Epithelial cell of esophagus (primary cell): ENCODE results near the gene MSS51.
"Not testable (repeated sequence)": the region's sequence is repeated elsewhere in the genome, so short reads cannot be mapped to it uniquely, and the experiment has no call there.

ENCODE experiments used
- DNase-seq: peaks from one replicate; pipeline ENCODE4 v3.0.0; 2010; ENCODE audit warnings: low read depth
- H3K4me3 ChIP-seq: 2 replicates; pipeline ENCODE4 v1.5.1; 2011; ENCODE audit warnings: mild to moderate bottlenecking, low read length, control low read depth
- CTCF ChIP-seq: IDR thresholded peaks from 2 replicates; pipeline ENCODE4 v1.5.1; 2011; ENCODE audit warnings: low read depth, mild to moderate bottlenecking, low read length, control low read depth, inconsistent platforms; ENCODE audit not compliant: insufficient read depth; ENCODE audit errors: missing control alignments

MSS51 gene

DNA sequence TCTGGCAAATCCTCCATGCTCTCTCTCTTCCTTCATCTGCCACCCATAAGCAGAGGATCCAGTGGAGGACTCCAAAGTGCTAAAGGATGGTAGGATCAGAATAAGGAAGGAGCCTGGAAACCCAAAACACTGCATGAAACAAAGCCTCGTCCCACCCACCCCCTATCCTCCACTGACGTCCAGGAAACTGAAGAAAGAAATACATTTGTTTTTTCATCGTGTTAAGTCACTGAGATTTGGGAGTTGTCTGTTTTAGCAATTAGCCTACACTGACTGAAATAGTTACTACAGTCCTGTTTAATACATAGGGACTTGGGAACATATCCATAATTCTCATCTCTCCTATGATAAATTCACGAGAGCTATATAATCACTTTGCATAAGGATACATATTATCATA lies 34.3 kb downstream of the MSS51 start:
- no peak for DNase-seq
- TF ChIP-seq CTCF = no peak
- no peak overlapping the region for H3K4me3 ChIP-seq

GRCh38 chr10:73398024-73398423 lies 35.3 kb downstream of the MSS51 start:
- DNase-seq = no peak
- H3K4me3 ChIP-seq = no peak overlapping the region
- no peak for TF ChIP-seq CTCF

DNA sequence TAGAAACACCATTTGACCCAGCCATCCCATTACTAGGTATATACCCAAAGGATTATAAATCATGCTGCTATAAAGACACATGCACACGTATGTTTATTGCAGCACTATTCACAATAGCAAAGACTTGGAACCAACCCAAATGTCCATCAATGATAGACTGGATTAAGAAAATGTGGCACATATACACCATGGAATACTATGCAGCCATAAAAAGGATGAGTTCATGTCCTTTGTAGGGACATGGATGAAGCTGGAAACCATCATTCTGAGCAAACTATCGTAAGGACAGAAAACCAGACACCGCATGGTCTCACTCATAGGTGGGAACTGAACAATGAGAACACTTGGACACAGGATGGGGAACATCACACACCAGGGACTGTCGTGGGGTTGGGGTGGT lies 39.0 kb downstream of the MSS51 start:
- not testable (repeated sequence) for H3K4me3 ChIP-seq, DNase-seq

DNA sequence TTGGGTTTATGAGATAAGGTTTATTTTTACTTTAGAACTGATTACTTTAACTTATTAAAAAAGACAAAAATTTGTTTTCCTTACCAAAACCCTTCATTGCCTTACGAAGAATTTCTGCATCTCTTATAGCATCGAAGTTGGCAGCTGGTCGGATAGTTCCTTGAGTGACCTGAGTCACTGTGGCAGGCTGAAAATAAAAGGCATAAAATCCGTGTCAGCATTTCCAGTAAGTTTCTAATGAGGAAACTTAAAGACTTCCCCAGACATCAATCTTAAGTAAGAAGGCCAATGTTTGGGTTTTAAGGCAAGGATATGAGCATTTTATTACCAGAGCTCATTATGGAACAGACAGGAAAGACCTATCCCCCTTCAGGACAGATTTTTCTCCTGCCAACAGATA lies 45.1 kb downstream of the MSS51 start:
- no peak overlapping the region for H3K4me3 ChIP-seq
- TF ChIP-seq CTCF = no peak
- no peak for DNase-seq

DNA sequence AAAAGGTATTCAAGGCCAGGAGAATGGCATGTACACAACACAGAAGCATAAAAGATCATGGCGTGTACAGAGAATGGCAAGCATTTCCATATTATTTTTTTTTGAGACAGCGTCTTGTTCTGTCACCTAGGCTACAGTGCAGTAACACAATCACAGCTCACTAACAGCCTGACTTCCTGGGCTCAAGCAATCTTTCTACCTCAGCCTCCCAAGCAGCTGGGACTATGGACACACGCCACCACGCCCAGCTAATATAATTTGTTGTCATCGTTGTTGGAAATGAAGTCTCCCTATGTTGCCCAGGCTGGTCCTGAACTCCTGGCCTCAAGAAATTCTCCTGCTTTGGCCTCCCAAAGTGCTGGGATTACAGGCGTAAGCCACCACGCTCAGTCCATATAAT lies 46.8 kb downstream of the MSS51 start:
- H3K4me3 ChIP-seq = no peak overlapping the region
- DNase-seq = no peak
- no peak for TF ChIP-seq CTCF

GRCh38 chr10:73379064-73379748 lies 54.2 kb downstream of the MSS51 start:
- TF ChIP-seq CTCF = no peak
- H3K4me3 ChIP-seq = no peak overlapping the region
- DNase-seq = no peak

DNA sequence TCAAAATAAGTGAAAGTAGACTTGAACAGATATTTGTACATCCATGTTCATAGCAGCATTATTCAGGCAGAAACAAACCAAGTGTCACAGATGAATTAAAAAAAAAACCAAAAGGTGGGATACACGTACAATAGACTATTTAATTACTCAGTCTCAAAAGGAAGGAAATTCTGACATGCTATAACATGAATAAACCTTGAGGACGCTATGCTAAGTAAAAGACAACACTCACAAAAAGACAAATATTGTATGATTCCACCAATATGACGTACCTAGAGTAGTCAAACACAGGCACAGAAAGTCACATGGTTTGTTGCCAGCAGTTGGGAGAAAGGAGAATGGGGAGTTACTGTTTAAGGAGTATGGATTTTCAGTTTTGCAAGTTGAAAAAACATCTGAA lies 56.7 kb downstream of the MSS51 start:
- no peak overlapping the region for H3K4me3 ChIP-seq
- DNase-seq = peak; percentile 78
- no peak for TF ChIP-seq CTCF
